HUDEP-2 (cell line): Measurements from ENCODE around the gene C1orf232.
A peak's percentile ranks its signal among the peaks of the same experiment; 100 is the strongest.

Experiments used
- DNase-seq, 76 experiments: peaks; one replicate each; lab custom pipeline; 2025; ENCODE audit not compliant: unreplicated experiment in 76 of 76; lab: John Stamatoyannopoulos, UW

The C1orf232 gene

GRCh38 chr1:26125946-26126320 lies 42.8 kb downstream of the C1orf232 start:
- DNase-seq = peak in 1 of 76 experiments; percentile 40

GRCh38 chr1:26125382-26125781 lies 43.4 kb downstream of the C1orf232 start:
- peak in 1 of 76 experiments; percentile 21 for DNase-seq

GRCh38 chr1:26124418-26125331 lies 44.1 kb downstream of the C1orf232 start:
- DNase-seq = peak in 1 of 76 experiments; percentile 6

- DNase-seq = peak in 49 of 76 experiments; percentile 8 to 89 (median 67)
Measured at GRCh38 chr1:26122988-26123973, 45.5 kb downstream of the C1orf232 start.

GRCh38 chr1:26121854-26122773 lies 46.6 kb downstream of the C1orf232 start:
- peak in 10 of 76 experiments; percentile 11 to 41 (median 28) for DNase-seq

- no peak for DNase-seq
Measured at GRCh38 chr1:26119892-26120608, 48.7 kb downstream of the C1orf232 start.

GRCh38 chr1:26114165-26114927 lies 54.4 kb downstream of the C1orf232 start:
- DNase-seq = no peak
